GM23338 (cell line): Measurements from ENCODE around the gene CHIC2. TPM values are rescaled to one million over a fixed set of nuclear protein-coding genes. Genes with fewer than 3 reads are reported as not detected.

Experiments used
- ATAC-seq: fragments of 200-7000 bp; cut with Tn5 transposase; 3 replicates; pipeline ENCODE4 v1.9.1; 2020
- DNase-seq: peaks from one replicate; pipeline ENCODE4 v3.0.0-alpha.2; 2015; ENCODE audit warnings: low spot score
- H2AFZ ChIP-seq: fragments of 200-600 bp; sonication (generic); 2 replicates; pipeline ENCODE4 v1.8.0; 2016; ENCODE audit warnings: antibody characterized with exemption, mild to moderate bottlenecking, moderate library complexity
- H3F3A ChIP-seq: fragments of 200-600 bp; sonication (generic); replicated peaks from 2 replicates; pipeline ENCODE4 v1.8.0; 2017; ENCODE audit warnings: antibody characterized with exemption, mixed run types, low read depth
- H3K27ac ChIP-seq: fragments of 200-600 bp; sonication (generic); 2 replicates; pipeline ENCODE4 v1.6.1; 2016; ENCODE audit warnings: low read depth
- H3K27me3 ChIP-seq: fragments of 200-600 bp; sonication (generic); 2 replicates; pipeline ENCODE4 v1.8.0; 2016; ENCODE audit warnings: mild to moderate bottlenecking, mixed run types, moderate library complexity; ENCODE audit not compliant: insufficient read depth
- H3K36me3 ChIP-seq: fragments of 200-600 bp; sonication (generic); 2 replicates; pipeline ENCODE4 v1.8.0; 2016; ENCODE audit warnings: mild to moderate bottlenecking; ENCODE audit not compliant: insufficient read depth
- H3K4me1 ChIP-seq: fragments of 200-600 bp; sonication (generic); 2 replicates; pipeline ENCODE4 v1.8.0; 2016; ENCODE audit warnings: mild to moderate bottlenecking, moderate library complexity; ENCODE audit not compliant: insufficient read depth
- H3K4me2 ChIP-seq: fragments of 200-600 bp; sonication (generic); 2 replicates; pipeline ENCODE4 v1.7.1; 2017; ENCODE audit warnings: mixed run types
- H3K4me3 ChIP-seq: fragments of 200-600 bp; sonication (generic); 2 replicates; pipeline ENCODE4 v1.6.1; 2016; ENCODE audit warnings: mixed run types
- H3K79me2 ChIP-seq: fragments of 200-600 bp; sonication (generic); replicated peaks from 2 replicates; pipeline ENCODE4 v1.8.0; 2017; ENCODE audit warnings: mild to moderate bottlenecking; ENCODE audit not compliant: insufficient read depth
- H3K9me2 ChIP-seq: fragments of 200-600 bp; sonication (generic); 2 replicates; pipeline ENCODE4 v1.8.0; 2017; ENCODE audit not compliant: insufficient read depth
- H4K20me1 ChIP-seq: fragments of 200-600 bp; sonication (generic); replicated peaks from 2 replicates; pipeline ENCODE4 v1.8.0; 2017; ENCODE audit warnings: mild to moderate bottlenecking; ENCODE audit not compliant: insufficient read depth
- H3K27ac Mint-ChIP-seq: 2 replicates; pipeline ENCODE4 v1.8.0; 2020; ENCODE audit warnings: inconsistent platforms, mild to moderate bottlenecking, moderate library complexity, mixed read lengths
- H3K27me3 Mint-ChIP-seq: 3 replicates; pipeline ENCODE4 v1.8.0; 2022; ENCODE audit warnings: low read depth, mild to moderate bottlenecking, moderate library complexity, mixed read lengths, inconsistent platforms; ENCODE audit not compliant: insufficient read depth, poor library complexity
- H3K36me3 Mint-ChIP-seq: 3 replicates; pipeline ENCODE4 v1.8.0; 2021; ENCODE audit warnings: low read depth, mild to moderate bottlenecking, inconsistent platforms, moderate library complexity, mixed read lengths
- H3K4me1 Mint-ChIP-seq: 3 replicates; pipeline ENCODE4 v1.8.0; 2020; ENCODE audit warnings: mild to moderate bottlenecking, inconsistent platforms, mixed read lengths
- H3K4me3 Mint-ChIP-seq: 3 replicates; pipeline ENCODE4 v1.8.0; 2021; ENCODE audit warnings: moderate library complexity, mild to moderate bottlenecking, inconsistent platforms, mixed read lengths
- H3K9me3 Mint-ChIP-seq: 3 replicates; pipeline ENCODE4 v1.8.0; 2020; ENCODE audit warnings: moderate library complexity, mild to moderate bottlenecking, inconsistent platforms, mixed read lengths
- CREB1 ChIP-seq: fragments of 250-450 bp; sonication (Bioruptor Pico); IDR thresholded peaks from 2 replicates; pipeline ENCODE4 v1.5.0; 2020; ENCODE audit warnings: low read depth, mild to moderate bottlenecking, moderate library complexity
- CTCF ChIP-seq, 2 experiments: fragments of 200-600 bp in 1 of 2; sonication (generic) in 1 of 2; conservative IDR thresholded peaks; 2 replicates each; pipeline versions ENCODE4 v1.5.1 to v1.6.1; 2016 to 2017; ENCODE audit warnings: antibody characterized with exemption in 2 of 2, low read depth in 2 of 2, mild to moderate bottlenecking in 2 of 2, moderate library complexity in 1 of 2
- ETS1 ChIP-seq: IDR thresholded peaks from 2 replicates; pipeline ENCODE4 v1.6.1; 2016; ENCODE audit warnings: antibody characterized with exemption
- EZH2 ChIP-seq: fragments of 200-600 bp; sonication (generic); IDR thresholded peaks from one replicate; pipeline ENCODE4 v1.8.0; 2017; ENCODE audit warnings: antibody characterized with exemption, mild to moderate bottlenecking, low read depth; ENCODE audit not compliant: unreplicated experiment
- EZH2phosphoT487 ChIP-seq: fragments of 200-600 bp; sonication (generic); IDR thresholded peaks from one replicate; pipeline ENCODE4 v1.8.1; 2018; ENCODE audit warnings: antibody characterized with exemption; ENCODE audit not compliant: unreplicated experiment
- JUNB ChIP-seq: IDR thresholded peaks from one replicate; pipeline ENCODE4 v1.6.1; 2016; ENCODE audit warnings: antibody characterized with exemption; ENCODE audit not compliant: unreplicated experiment
- NANOG ChIP-seq: IDR thresholded peaks from 2 replicates; pipeline ENCODE4 v1.6.1; 2016; ENCODE audit warnings: antibody characterized with exemption, borderline replicate concordance
- POLR2AphosphoS5 ChIP-seq: IDR thresholded peaks from 2 replicates; pipeline ENCODE4 v1.6.1; 2016; ENCODE audit warnings: antibody characterized with exemption, low read depth
- REST ChIP-seq: IDR thresholded peaks from one replicate; pipeline ENCODE4 v1.6.1; 2018; ENCODE audit warnings: antibody characterized with exemption; ENCODE audit not compliant: unreplicated experiment
- STAT1 ChIP-seq: IDR thresholded peaks from one replicate; pipeline ENCODE4 v1.6.1; 2016; ENCODE audit warnings: antibody characterized with exemption; ENCODE audit not compliant: unreplicated experiment
- ZNF114 ChIP-seq: fragments of 250-450 bp; sonication (Bioruptor Pico); IDR thresholded peaks from 2 replicates; pipeline ENCODE4 v1.5.0; 2020; ENCODE audit warnings: mild to moderate bottlenecking, moderate library complexity
- ZNF331 ChIP-seq: fragments of 250-450 bp; sonication (Bioruptor Pico); IDR thresholded peaks from 2 replicates; pipeline ENCODE4 v1.5.0; 2020; ENCODE audit warnings: low read depth, mild to moderate bottlenecking, moderate library complexity
- ZNF462 ChIP-seq: fragments of 250-450 bp; sonication (Bioruptor Pico); IDR thresholded peaks from 2 replicates; pipeline ENCODE4 v1.5.0; 2020; ENCODE audit warnings: mild to moderate bottlenecking, moderate library complexity
- polyA plus RNA-seq: library from polyadenylated mRNA; unstranded; fragments of >200 nt; fragmentation: Nextera tagmentation; extraction: Ambion mirVana; gene quantifications from 2 replicates; pipeline ENCODE4 v1.2.1, GENCODE V29; 2016
- total RNA-seq: library from RNA; depleted of rRNA; stranded (reverse); fragments of >200 nt; shearing (Covaris generic); gene quantifications from 2 replicates; pipeline ENCODE4 v1.2.3, GENCODE V29; 2014

CHIC2 gene
- total and polyA plus RNA-seq, 2 experiments from 2014 or later = 17.2 to 18.3 TPM

- Mint-ChIP-seq H3K27ac (no peak overlapping the region), H3K27me3 (no peaks in the 10 kb centered on the region), H3K9me3 (no peaks in the 10 kb centered on the region), H3K4me1 (peaks cover 3% of the 10 kb centered on the region; the same call in 2 of the 3 replicates), H3K4me3 (no peak overlapping the region), H3K36me3 (no peaks in the 10 kb centered on the region)
- no peaks in the 10 kb centered on the region for H3K36me3 ChIP-seq
- H4K20me1 ChIP-seq = no peaks in the 10 kb centered on the region
- H2AFZ ChIP-seq = no peak overlapping the region
- H3K9me2 ChIP-seq = no peaks in the 10 kb centered on the region
- H3K27me3 ChIP-seq = no peaks in the 10 kb centered on the region
- no peak overlapping the region for H3K4me2 ChIP-seq
- no peaks in the 10 kb centered on the region for H3K79me2 ChIP-seq
- no peak overlapping the region for H3K27ac ChIP-seq
- no peak for TF ChIP-seq JUNB
- TF ChIP-seq EZH2 = no peak
- TF ChIP-seq REST = no peak
- no peak for TF ChIP-seq EZH2phosphoT487
- no peak for TF ChIP-seq POLR2AphosphoS5
- TF ChIP-seq NANOG = no peak
- TF ChIP-seq ETS1 = no peak
- TF ChIP-seq CREB1 (CRISPR knock-in tag) = no peak
- no peak for TF ChIP-seq ZNF114 (CRISPR knock-in tag)
- TF ChIP-seq ZNF462 (CRISPR knock-in tag) = no peak
- TF ChIP-seq CTCF (conservative IDR thresholded peaks at IDR 0.05; ENCODE audit: low read depth in 2 of 2) = no peak
- no peak for TF ChIP-seq ZNF331 (CRISPR knock-in tag)
- TF ChIP-seq STAT1 = no peak
- DNase-seq = no peak
- peaks cover under 1% of the 10 kb centered on the region; the same call in 1 of the 2 replicates for H3K4me1 ChIP-seq
- H3F3A ChIP-seq = no peaks in the 10 kb centered on the region
- no peak overlapping the region for H3K4me3 ChIP-seq
- no peak for ATAC-seq
Measured at GRCh38 chr4:53981567-53981966, 82.8 kb downstream of the CHIC2 start.
